Measurements from ENCODE around the gene ITPR3. TPM values are rescaled to one million over a fixed set of nuclear protein-coding genes. Genes with fewer than 3 reads are reported as not detected.
A peak's percentile ranks its signal among the peaks of the same experiment; 100 is the strongest.

ITPR3 gene
- total and polyA plus RNA-seq, 2 experiments from 2014 or later, result 4.9 to 10.4 TPM

GRCh38 chr6:33709605-33710295 is 88.6 kb downstream of the ITPR3 start:
- Histone ChIP-seq H3F3A (ENCODE audit: insufficient read depth) (no peaks in the 10 kb centered on the region), H2AFZ (no peak overlapping the region), H3K4me1 (ENCODE audit: insufficient read depth) (peaks cover 12% of the 10 kb centered on the region), H3K79me2 (ENCODE audit: insufficient read depth) (peaks cover 24% of the 10 kb centered on the region), H3K9ac (no peak overlapping the region), H3K9me2 (ENCODE audit: insufficient read depth) (no peaks in the 10 kb centered on the region), H3K4me2 (ENCODE audit: unreplicated experiment) (no peak overlapping the region), H3K27me3 (replicated peaks; ENCODE audit: insufficient read depth) (no peaks in the 10 kb centered on the region), H3K4me3 (no peak overlapping the region), H4K20me1 (ENCODE audit: insufficient read depth) (no peaks in the 10 kb centered on the region), H3K9me3 (ENCODE audit: low read depth) (no peaks in the 10 kb centered on the region), H3K27ac (no peak overlapping the region), H3K36me3 (ENCODE audit: low read depth) (no peaks in the 10 kb centered on the region)
- 94 to 97% methylated on average over 10 of the region's 10 CpGs for WGBS, 2 experiments (ENCODE audit: low coverage in 1 of 2, low lambda C conversion rate in 2 of 2, missing lambda C conversion rate in 2 of 2)
- DNase-seq, result no peak
- TF ChIP-seq EZH2phosphoT487 (IDR thresholded peaks at IDR 0.05; ENCODE audit: insufficient read depth, low read depth), result no peak
- TF ChIP-seq EZH2 (IDR thresholded peaks at IDR 0.05; ENCODE audit: insufficient read depth, poor library complexity, severe bottlenecking), result no peak
- in situ Hi-C loops (cut with MboI), result loop anchor here (10.0 kb wide), 1 partner anchor 125 kb away; the partner anchor contains the start of gene BAK1

GRCh38 chr6:33710296-33711121 is 89.4 kb downstream of the ITPR3 start:
- in situ Hi-C loops (cut with MboI), result no loop called here
- H3K36me3 ChIP-seq (ENCODE audit: low read depth), result no peaks in the 10 kb centered on the region
- H3K27ac ChIP-seq, result no peak overlapping the region
- no peak for TF ChIP-seq EZH2phosphoT487 (IDR thresholded peaks at IDR 0.05; ENCODE audit: insufficient read depth, low read depth)
- TF ChIP-seq EZH2 (IDR thresholded peaks at IDR 0.05; ENCODE audit: insufficient read depth, poor library complexity, severe bottlenecking), result no peak
- H4K20me1 ChIP-seq (ENCODE audit: insufficient read depth), result no peaks in the 10 kb centered on the region
- H3K79me2 ChIP-seq (ENCODE audit: insufficient read depth), result peaks cover 24% of the 10 kb centered on the region
- H3K4me1 ChIP-seq (ENCODE audit: insufficient read depth), result peaks cover 12% of the 10 kb centered on the region
- no peaks in the 10 kb centered on the region for H3K27me3 ChIP-seq (replicated peaks; ENCODE audit: insufficient read depth)
- no peaks in the 10 kb centered on the region for H3K9me2 ChIP-seq (ENCODE audit: insufficient read depth)
- H3K4me3 ChIP-seq, result peak overlapping the region; percentile 97
- peak overlapping the region; percentile 95 for H3K4me2 ChIP-seq (ENCODE audit: unreplicated experiment)
- no peaks in the 10 kb centered on the region for H3F3A ChIP-seq (ENCODE audit: insufficient read depth)
- peak overlapping the region; percentile 90 for H2AFZ ChIP-seq
- H3K9ac ChIP-seq, result peak overlapping the region; percentile 85
- H3K9me3 ChIP-seq (ENCODE audit: low read depth), result no peaks in the 10 kb centered on the region
- peak; percentile 20 for DNase-seq
- WGBS, 2 experiments (ENCODE audit: low coverage in 1 of 2, low lambda C conversion rate in 2 of 2, missing lambda C conversion rate in 2 of 2), result 81 to 82% methylated on average over 15 of the region's 15 CpGs

GRCh38 chr6:33711140-33712129 is 90.3 kb downstream of the ITPR3 start, which contains the start of gene UQCC2:
Gene UQCC2, minus strand, starts transcription at chr6:33711700. Its CDS starts 14 bp downstream, at chr6:33711686.
- in situ Hi-C loops (cut with MboI), result no loop called here
- DNase-seq, result peak; percentile 99
- Histone ChIP-seq H2AFZ (peak within 1 kb of the TSS; percentile 90), H3K9me2 (ENCODE audit: insufficient read depth) (no peaks in the 10 kb centered on the region), H3K9ac (peak within 1 kb of the TSS; percentile 85), H3K4me1 (ENCODE audit: insufficient read depth) (peaks cover 12% of the 10 kb centered on the region), H3K27ac (peak within 1 kb of the TSS; percentile 49), H3F3A (ENCODE audit: insufficient read depth) (no peaks in the 10 kb centered on the region), H3K4me3 (peak within 1 kb of the TSS; percentile 97), H3K79me2 (ENCODE audit: insufficient read depth) (peaks cover 24% of the 10 kb centered on the region), H3K27me3 (replicated peaks; ENCODE audit: insufficient read depth) (no peaks in the 10 kb centered on the region), H3K36me3 (ENCODE audit: low read depth) (no peaks in the 10 kb centered on the region), H3K4me2 (ENCODE audit: unreplicated experiment) (peak within 1 kb of the TSS; percentile 95), H3K9me3 (ENCODE audit: low read depth) (no peaks in the 10 kb centered on the region), H4K20me1 (ENCODE audit: insufficient read depth) (no peaks in the 10 kb centered on the region)
- WGBS, 2 experiments (ENCODE audit: low coverage in 1 of 2, low lambda C conversion rate in 2 of 2, missing lambda C conversion rate in 2 of 2), result 1 to 2% methylated on average over 58 to 73 of the region's 73 CpGs
- TF ChIP-seq EZH2 (IDR thresholded peaks at IDR 0.05; ENCODE audit: insufficient read depth, poor library complexity, severe bottlenecking) (no peak), EZH2phosphoT487 (IDR thresholded peaks at IDR 0.05; ENCODE audit: insufficient read depth, low read depth) (no peak)

GRCh38 chr6:33712914-33713313 is 91.8 kb downstream of the ITPR3 start:
- no peaks in the 10 kb centered on the region for H3K27me3 ChIP-seq (replicated peaks; ENCODE audit: insufficient read depth)
- no peak overlapping the region for H3K9ac ChIP-seq
- H3K9me2 ChIP-seq (ENCODE audit: insufficient read depth), result no peaks in the 10 kb centered on the region
- H3K4me1 ChIP-seq (ENCODE audit: insufficient read depth), result peaks cover 12% of the 10 kb centered on the region
- DNase-seq, result no peak
- peaks cover 24% of the 10 kb centered on the region for H3K79me2 ChIP-seq (ENCODE audit: insufficient read depth)
- 75 to 76% methylated on average over 3 of the region's 3 CpGs for WGBS, 2 experiments (ENCODE audit: low coverage in 1 of 2, low lambda C conversion rate in 2 of 2, missing lambda C conversion rate in 2 of 2)
- no peak overlapping the region for H2AFZ ChIP-seq
- H3K27ac ChIP-seq, result no peak overlapping the region
- no peaks in the 10 kb centered on the region for H3F3A ChIP-seq (ENCODE audit: insufficient read depth)
- no peak overlapping the region for H3K4me3 ChIP-seq
- no peaks in the 10 kb centered on the region for H3K36me3 ChIP-seq (ENCODE audit: low read depth)
- H4K20me1 ChIP-seq (ENCODE audit: insufficient read depth), result no peaks in the 10 kb centered on the region
- TF ChIP-seq EZH2phosphoT487 (IDR thresholded peaks at IDR 0.05; ENCODE audit: insufficient read depth, low read depth) (no peak), EZH2 (IDR thresholded peaks at IDR 0.05; ENCODE audit: insufficient read depth, poor library complexity, severe bottlenecking) (no peak)
- no peak overlapping the region for H3K4me2 ChIP-seq (ENCODE audit: unreplicated experiment)
- no peaks in the 10 kb centered on the region for H3K9me3 ChIP-seq (ENCODE audit: low read depth)
- in situ Hi-C loops (cut with MboI), result no loop called here

Measured in GM23248 (cell line).